OCI-LY3 (cell line): ENCODE data around the gene KIAA0319L.
"Not testable (repeated sequence)": the region's sequence is repeated elsewhere in the genome, so short reads cannot be mapped to it uniquely, and the experiment has no call there.

Experiments used
- H2AFZ ChIP-seq: fragments of 200-600, 300-600 bp; shearing (Covaris generic); 2 replicates; pipeline ENCODE4 v1.6.0; 2014; ENCODE audit warnings: antibody characterized with exemption, low read depth, low read length
- H3K27ac ChIP-seq: fragments of 200-600, 300-600 bp; sonication (generic); 2 replicates; pipeline ENCODE4 v1.5.1; 2014; ENCODE audit warnings: mild to moderate bottlenecking, low read length, moderate library complexity, mixed read lengths
- H3K27me3 ChIP-seq: fragments of 200-600, 300-600 bp; sonication (generic); 2 replicates; pipeline ENCODE4 v1.6.1; 2014; ENCODE audit warnings: low read depth, low read length, mixed read lengths
- H3K36me3 ChIP-seq: fragments of 200-600, 300-600 bp; sonication (generic); replicated peaks from 2 replicates; pipeline ENCODE3; 2014; ENCODE audit warnings: low read depth, low read length, mixed read lengths
- H3K4me1 ChIP-seq: fragments of 300-600, 200-600 bp; sonication (generic); 2 replicates; pipeline ENCODE4 v1.6.1; 2014; ENCODE audit warnings: low read length, mixed read lengths
- H3K4me2 ChIP-seq: fragments of 200-600, 300-600 bp; sonication (generic); 2 replicates; pipeline ENCODE4 v1.6.1; 2014; ENCODE audit warnings: low read length, mixed read lengths
- H3K4me3 ChIP-seq: fragments of 300-600, 200-600 bp; sonication (generic); 2 replicates; pipeline ENCODE4 v1.5.1; 2014; ENCODE audit warnings: antibody characterized with exemption, mild to moderate bottlenecking, low read length, moderate library complexity
- H3K79me2 ChIP-seq: fragments of 300-600, 200-600 bp; shearing (Covaris generic); 2 replicates; pipeline ENCODE4 v1.6.1; 2014; ENCODE audit warnings: mild to moderate bottlenecking, low read length, mixed read lengths
- H3K9ac ChIP-seq: fragments of 300-600, 200-600 bp; shearing (Covaris generic); 2 replicates; pipeline ENCODE4 v1.6.0; 2014; ENCODE audit warnings: mild to moderate bottlenecking, low read length, moderate library complexity
- H3K9me3 ChIP-seq: fragments of 200-600, 300-600 bp; shearing (Covaris generic); 2 replicates; pipeline ENCODE4 v1.6.1; 2014; ENCODE audit warnings: low read length, mixed read lengths; ENCODE audit not compliant: insufficient read depth
- H4K20me1 ChIP-seq: fragments of 200-600, 300-600 bp; sonication (generic); 2 replicates; pipeline ENCODE4 v1.6.1; 2016; ENCODE audit warnings: low read length, mixed read lengths; ENCODE audit not compliant: insufficient read depth
- EZH2phosphoT487 ChIP-seq: fragments of 200-600 bp; shearing (Covaris generic); IDR thresholded peaks from 2 replicates; pipeline ENCODE4 v1.6.1; 2018; ENCODE audit warnings: antibody characterized with exemption, mixed run types, low read depth
- TF ChIP-seq, protein P1 (sequence below): fragments of 200-600, 300-600 bp; sonication (generic); IDR thresholded peaks from 2 replicates; pipeline ENCODE4 v1.5.1; 2014; ENCODE audit warnings: antibody characterized with exemption, low read length, low read depth

Gene KIAA0319L

DNA sequence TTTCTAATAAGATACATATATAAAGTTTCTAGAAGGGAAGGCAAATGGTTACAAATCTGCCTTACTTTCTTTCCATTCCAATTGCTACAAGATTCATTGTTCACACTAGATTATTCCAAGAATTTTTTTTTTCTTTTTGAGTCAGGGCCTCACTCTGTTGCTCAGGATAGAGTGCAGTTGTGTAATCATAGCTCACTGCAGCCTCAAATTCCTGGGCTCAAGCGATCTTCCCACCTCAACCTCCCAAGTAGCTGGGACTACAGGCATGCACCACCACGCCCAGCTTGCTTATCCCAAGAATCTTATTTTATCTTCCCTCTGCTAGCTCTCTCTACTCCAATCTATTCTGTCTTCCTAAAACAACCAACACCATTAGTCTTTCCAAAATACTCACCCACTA is 81.8 kb downstream of the KIAA0319L start:
- H3K9ac ChIP-seq: no peak overlapping the region
- no peaks in the 10 kb centered on the region for H3K27me3 ChIP-seq
- H3K4me3 ChIP-seq: no peak overlapping the region
- H4K20me1 ChIP-seq: no peaks in the 10 kb centered on the region
- no peak overlapping the region for H2AFZ ChIP-seq
- H3K79me2 ChIP-seq: no peaks in the 10 kb centered on the region
- no peaks in the 10 kb centered on the region for H3K9me3 ChIP-seq
- TF ChIP-seq, protein P1, sequence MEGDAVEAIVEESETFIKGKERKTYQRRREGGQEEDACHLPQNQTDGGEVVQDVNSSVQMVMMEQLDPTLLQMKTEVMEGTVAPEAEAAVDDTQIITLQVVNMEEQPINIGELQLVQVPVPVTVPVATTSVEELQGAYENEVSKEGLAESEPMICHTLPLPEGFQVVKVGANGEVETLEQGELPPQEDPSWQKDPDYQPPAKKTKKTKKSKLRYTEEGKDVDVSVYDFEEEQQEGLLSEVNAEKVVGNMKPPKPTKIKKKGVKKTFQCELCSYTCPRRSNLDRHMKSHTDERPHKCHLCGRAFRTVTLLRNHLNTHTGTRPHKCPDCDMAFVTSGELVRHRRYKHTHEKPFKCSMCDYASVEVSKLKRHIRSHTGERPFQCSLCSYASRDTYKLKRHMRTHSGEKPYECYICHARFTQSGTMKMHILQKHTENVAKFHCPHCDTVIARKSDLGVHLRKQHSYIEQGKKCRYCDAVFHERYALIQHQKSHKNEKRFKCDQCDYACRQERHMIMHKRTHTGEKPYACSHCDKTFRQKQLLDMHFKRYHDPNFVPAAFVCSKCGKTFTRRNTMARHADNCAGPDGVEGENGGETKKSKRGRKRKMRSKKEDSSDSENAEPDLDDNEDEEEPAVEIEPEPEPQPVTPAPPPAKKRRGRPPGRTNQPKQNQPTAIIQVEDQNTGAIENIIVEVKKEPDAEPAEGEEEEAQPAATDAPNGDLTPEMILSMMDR: no peak
- TF ChIP-seq EZH2phosphoT487: no peak
- H3K4me1 ChIP-seq: no peaks in the 10 kb centered on the region
- peaks cover 3% of the 10 kb centered on the region for H3K36me3 ChIP-seq
- no peak overlapping the region for H3K27ac ChIP-seq
- H3K4me2 ChIP-seq: no peak overlapping the region

DNA sequence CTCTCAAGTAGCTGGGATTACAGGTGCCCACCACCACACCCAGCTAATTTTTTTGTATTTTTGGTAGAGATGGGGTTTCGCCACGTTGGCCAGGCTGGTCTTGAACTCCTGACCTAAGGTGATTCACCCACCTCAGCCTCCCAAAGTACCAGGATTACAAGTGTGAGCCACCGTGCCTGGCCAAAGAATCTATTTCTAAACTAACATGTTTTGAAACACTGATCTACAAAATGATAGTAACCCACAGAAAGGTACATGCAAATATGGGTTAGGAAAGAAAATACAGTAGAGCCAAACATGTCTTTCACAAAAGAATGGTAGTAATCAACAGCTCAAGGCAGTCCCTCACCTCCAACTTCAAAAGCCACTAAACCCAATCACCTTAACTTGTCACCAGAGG is 84.0 kb downstream of the KIAA0319L start:
- not testable (repeated sequence) for H3K9me3 ChIP-seq, H2AFZ ChIP-seq, H3K27ac ChIP-seq, H3K27me3 ChIP-seq, H3K4me2 ChIP-seq, H4K20me1 ChIP-seq, H3K79me2 ChIP-seq, H3K36me3 ChIP-seq, H3K4me3 ChIP-seq, H3K9ac ChIP-seq, H3K4me1 ChIP-seq

DNA sequence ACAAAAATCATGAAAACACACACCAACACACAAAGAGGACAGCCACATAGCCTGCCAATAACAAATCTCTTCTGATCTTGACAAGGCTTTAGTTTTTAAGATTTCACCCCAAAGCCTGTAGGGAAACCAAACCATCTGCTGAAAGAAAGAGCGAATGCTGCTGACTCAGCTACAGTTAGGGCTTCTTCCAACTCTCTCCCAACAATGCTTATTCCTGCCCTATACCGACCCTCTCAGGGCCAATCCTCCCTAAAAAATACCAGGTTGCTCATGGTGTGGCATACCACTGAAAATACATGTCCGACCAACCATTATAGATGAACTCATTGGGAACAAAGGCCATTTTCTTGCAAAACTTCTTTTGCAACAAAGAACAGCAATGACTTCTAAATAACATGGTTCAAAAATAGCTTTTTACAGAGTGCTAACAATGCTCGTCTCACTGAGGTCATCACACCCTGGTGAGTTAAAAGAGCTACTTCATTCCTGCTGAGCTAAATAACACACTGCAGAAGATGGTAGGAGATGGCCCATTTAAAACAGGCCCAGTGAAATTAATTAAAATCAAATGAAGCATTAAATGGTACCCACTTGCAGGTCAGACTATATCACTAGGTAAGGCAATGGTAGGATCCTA is 86.1 kb downstream of the KIAA0319L start:
- Histone ChIP-seq H3K36me3 (peaks cover 2% of the 10 kb centered on the region), H3K4me1 (no peaks in the 10 kb centered on the region), H3K9ac (no peak overlapping the region), H4K20me1 (no peaks in the 10 kb centered on the region), H3K9me3 (no peaks in the 10 kb centered on the region), H3K4me2 (no peak overlapping the region), H3K27me3 (no peaks in the 10 kb centered on the region), H3K4me3 (no peak overlapping the region), H2AFZ (no peak overlapping the region), H3K27ac (no peak overlapping the region), H3K79me2 (no peaks in the 10 kb centered on the region)
- TF ChIP-seq EZH2phosphoT487: no peak
- TF ChIP-seq, protein P1: no peak

DNA sequence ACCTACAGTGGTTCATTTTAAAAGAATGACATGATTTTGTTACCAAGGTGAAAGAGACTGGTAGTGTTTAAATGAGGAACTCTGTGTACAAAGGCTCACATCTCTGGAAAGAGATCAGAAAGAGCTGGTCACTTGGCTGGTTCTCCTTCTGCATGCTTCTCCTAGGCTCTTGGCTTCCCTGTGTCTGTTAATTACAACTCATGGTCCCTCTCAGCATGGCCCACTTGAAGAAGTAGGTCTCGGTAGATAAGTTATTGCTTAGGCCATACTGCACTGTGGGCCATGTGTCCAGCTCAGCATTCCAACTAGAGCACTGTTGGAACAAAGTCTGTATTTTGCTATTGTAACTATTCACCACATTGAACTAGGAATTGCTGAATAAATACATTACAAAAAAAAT is 91.1 kb downstream of the KIAA0319L start:
- TF ChIP-seq EZH2phosphoT487: no peak
- TF ChIP-seq, protein P1: no peak
- no peak overlapping the region for H2AFZ ChIP-seq
- peaks cover 5% of the 10 kb centered on the region for H3K36me3 ChIP-seq
- H4K20me1 ChIP-seq: no peaks in the 10 kb centered on the region
- peaks cover 22% of the 10 kb centered on the region for H3K4me1 ChIP-seq
- H3K4me2 ChIP-seq: no peak overlapping the region
- no peaks in the 10 kb centered on the region for H3K79me2 ChIP-seq
- H3K27ac ChIP-seq: no peak overlapping the region
- no peaks in the 10 kb centered on the region for H3K27me3 ChIP-seq
- H3K9ac ChIP-seq: no peak overlapping the region
- H3K4me3 ChIP-seq: no peak overlapping the region
- H3K9me3 ChIP-seq: no peaks in the 10 kb centered on the region

DNA sequence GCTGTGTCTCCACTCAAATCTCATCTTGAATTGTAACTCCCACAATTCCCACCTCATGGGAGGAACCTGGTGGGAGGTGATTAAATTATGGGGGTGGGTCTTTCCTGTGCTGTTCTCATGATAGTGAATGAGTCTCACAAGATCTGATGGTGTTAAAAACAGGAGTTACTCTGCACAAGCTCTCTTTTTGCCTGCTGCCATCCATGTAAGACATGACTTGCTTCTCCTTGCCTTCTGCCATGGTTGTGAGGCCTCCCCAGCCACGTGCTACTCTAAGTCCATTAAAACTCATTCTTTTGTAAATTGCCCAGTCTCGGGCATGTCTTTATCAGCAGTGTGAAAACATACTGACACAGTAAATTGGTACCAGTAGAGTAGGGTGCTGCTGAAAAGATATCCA is 93.5 kb downstream of the KIAA0319L start:
- H3K27ac ChIP-seq, H4K20me1 ChIP-seq, H3K27me3 ChIP-seq, H3K9me3 ChIP-seq, H3K36me3 ChIP-seq, H3K79me2 ChIP-seq, H3K4me2 ChIP-seq, H2AFZ ChIP-seq, H3K4me3 ChIP-seq, H3K9ac ChIP-seq: not testable (repeated sequence)
- H3K4me1 ChIP-seq: peaks cover 22% of the 10 kb centered on the region
